Heart left ventricle (tissue), 16 donors: ENCODE measurements around the gene GAD2. TPM values are rescaled to one million over a fixed set of nuclear protein-coding genes. Genes with fewer than 3 reads are reported as not detected.

ENCODE experiments used
- ATAC-seq, 4 donors: fragments of 200-7000 bp; cut with Tn5 transposase; one replicate each; pipeline ENCODE4 v1.9.1; 2020 to 2022; ENCODE audit warnings: moderate library complexity in 4 of 4, mild to moderate bottlenecking in 3 of 4, moderate number of reproducible peaks in 1 of 4
- DNase-seq, 5 donors: peaks; one replicate each; pipeline ENCODE4 v3.0.0-alpha.2; 2020
- H3K27ac ChIP-seq, 12 donors: fragments of 200-600 bp; sonication (generic) in 4 of 12; one replicate each; pipeline versions ENCODE4 v1.5.0 to v1.8.0; 2016 to 2022; ENCODE audit warnings: mild to moderate bottlenecking in 2 of 12
- H3K27me3 ChIP-seq, 9 donors: fragments of 200-600 bp; sonication (generic) in 2 of 9; one replicate each; pipeline versions ENCODE4 v1.5.1 to v1.8.0; 2016 to 2022; ENCODE audit warnings: mild to moderate bottlenecking in 3 of 9
- H3K36me3 ChIP-seq, 9 donors: fragments of 200-600 bp; sonication (generic) in 2 of 9; one replicate each; pipeline versions ENCODE4 v1.5.0 to v1.8.0; 2018 to 2022; ENCODE audit warnings: mild to moderate bottlenecking in 2 of 9
- H3K4me1 ChIP-seq, 12 donors: fragments of 200-600 bp; sonication (generic) in 4 of 12; one replicate each; pipeline versions ENCODE4 v1.5.0 to v1.8.0; 2016 to 2022; ENCODE audit warnings: mild to moderate bottlenecking in 3 of 12
- H3K4me3 ChIP-seq, 12 donors: fragments of 200-600 bp; sonication (generic) in 4 of 12; one replicate each; pipeline versions ENCODE4 v1.5.0 to v1.8.0; 2017 to 2022; ENCODE audit warnings: mild to moderate bottlenecking in 9 of 12, moderate library complexity in 4 of 12
- H3K9me3 ChIP-seq, 12 donors: fragments of 200-600 bp; sonication (generic) in 4 of 12; one replicate each; pipeline versions ENCODE4 v1.5.0 to v1.8.0; 2016 to 2022; ENCODE audit warnings: mild to moderate bottlenecking in 1 of 12
- POLR2A ChIP-seq, 2 donors: fragments of 450-650 bp; IDR thresholded peaks; one replicate each; pipeline ENCODE4 v1.6.1; 2017; ENCODE audit warnings: antibody characterized with exemption in 2 of 2, mild to moderate bottlenecking in 2 of 2, moderate library complexity in 2 of 2
- WGBS, 4 donors: extraction: QIAGEN DNeasy Blood & Tissue Kit in 2 of 4; methylation state at CpG; one replicate each; pipeline versions ENCODE4 v1.1.5 to v1.1.7; 2013 to 2018; 5-methylcytosine and 5-hydroxymethylcytosine counted together
- intact Hi-C, 10 donors: fragments of 100-400 bp; cut with DNase I; formaldehyde crosslinking; loops; one replicate each; pipeline versions ENCODE4 v1.11.1 to v1.14.2; 2022
- polyA plus RNA-seq, 2 donors: library from polyadenylated mRNA; stranded (reverse); fragments of 200-250 nt; gene quantifications; one replicate each; pipeline ENCODE4 v1.2.3, GENCODE V29; 2013
- total RNA-seq, 9 donors: library from RNA; depleted of rRNA in 2 of 9; stranded (reverse); fragments of >200 nt in 2 of 9; fragmentation: NEBNext Ultra II Directional in 3 of 9; extraction: Animal tissue kit (Norgen Biotek cat#: 25700) in 3 of 9; gene quantifications; one replicate each; pipeline versions ENCODE4 v1.1.0 to v1.2.4, GENCODE V29; 2016 to 2023
- TF ChIP-seq, protein P1 (sequence below), 12 donors: fragments of 200-600 bp; sonication (generic) in 4 of 12; IDR thresholded peaks; one replicate each; pipeline versions ENCODE4 v1.5.0 to v1.8.0; 2018 to 2022; ENCODE audit warnings: antibody characterized with exemption in 12 of 12, mild to moderate bottlenecking in 5 of 12
- donor health status: ischemic (EF 13 %, LVEDD 7.1; RV severe dilation, severe dysfunction).
- donor health status: healthy with polysubstance abuse.
- donor health status: DM: no; HTN: yes; CAD: no.
- donor health status: DM: no; HTN: no; CAD: no.
- donor health status: ischemic (EF 25% LVEDD 6.9; RV normal size, moderate dysfunction).
- donor health status: ischemic (EF 25% LVEDD 5.7; RV mildly dilated, moderate dysfunction).
- donor health status: healthy.
- donor health status: DM: yes; HTN: yes; CAD: no.
- donor health status: ischemic (EF 35%, LVEDD 5.7; RV mildly dilated, moderate dysfunction).
- donor health status: nonischemic (EF 11% LVEDD 7.7; RV severe dilation, severe dysfunction).
- donor health status: DM: yes; HTN: yes; CAD: no.
- donor health status: PGD.
- donor health status: ischemic (EF 29% LVEDD 5.4; RV normal size, mild dysfunction).
- donor health status: nonischemic (EF 23%, LVEDD 6.1; RV moderate dilation, normal function).

Gene GAD2
- total and polyA plus RNA-seq, 11 donors = not detected

DNA sequence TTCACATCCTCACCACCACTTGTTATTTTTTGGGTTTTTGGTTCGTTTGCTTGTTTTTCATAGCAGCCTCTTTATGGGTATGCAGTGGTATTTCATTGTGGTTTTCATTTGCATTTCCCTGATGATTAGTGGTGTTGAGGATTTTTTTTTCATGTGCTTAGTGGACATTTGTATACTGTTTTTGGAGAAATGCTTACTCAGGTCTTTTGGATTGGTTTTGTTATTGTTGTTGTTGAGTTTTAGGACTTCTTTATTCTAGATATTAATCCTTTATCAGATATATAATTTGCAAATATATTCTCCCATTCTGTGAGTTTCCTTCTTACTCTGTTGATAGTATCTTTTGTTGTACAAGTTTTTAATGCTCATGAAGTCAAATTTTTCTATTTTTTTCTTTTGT is 42.8 kb downstream of the GAD2 start:
- ATAC-seq = no peak

DNA sequence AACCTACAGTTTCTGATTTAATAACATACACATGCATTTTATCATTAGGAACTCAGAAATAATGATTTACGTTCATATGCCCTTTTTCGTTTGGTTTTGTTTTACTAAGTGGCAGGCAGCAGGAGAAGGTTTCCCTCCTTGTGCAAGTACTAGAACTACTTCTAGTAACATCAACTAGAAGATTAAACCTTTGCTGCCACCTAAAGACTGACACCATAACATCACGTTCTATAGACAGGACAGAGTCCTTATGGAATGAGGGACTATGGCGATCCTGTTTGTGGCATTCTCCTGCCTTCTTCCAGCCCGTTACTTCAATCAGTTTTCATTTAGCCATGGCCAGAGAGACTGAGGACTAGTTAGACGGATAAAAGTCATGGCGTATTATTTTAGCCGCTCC is 53.2 kb downstream of the GAD2 start:
- no peaks in the 10 kb centered on the region for H3K9me3 ChIP-seq
- H3K4me3 ChIP-seq = no peak overlapping the region
- ATAC-seq (no peak), DNase-seq (no peak)
- no peak overlapping the region for H3K27ac ChIP-seq
- H3K4me1 ChIP-seq = no peaks in the 10 kb centered on the region
- no peak for TF ChIP-seq POLR2A (IDR thresholded peaks at IDR 0.05)
- TF ChIP-seq, protein P1, sequence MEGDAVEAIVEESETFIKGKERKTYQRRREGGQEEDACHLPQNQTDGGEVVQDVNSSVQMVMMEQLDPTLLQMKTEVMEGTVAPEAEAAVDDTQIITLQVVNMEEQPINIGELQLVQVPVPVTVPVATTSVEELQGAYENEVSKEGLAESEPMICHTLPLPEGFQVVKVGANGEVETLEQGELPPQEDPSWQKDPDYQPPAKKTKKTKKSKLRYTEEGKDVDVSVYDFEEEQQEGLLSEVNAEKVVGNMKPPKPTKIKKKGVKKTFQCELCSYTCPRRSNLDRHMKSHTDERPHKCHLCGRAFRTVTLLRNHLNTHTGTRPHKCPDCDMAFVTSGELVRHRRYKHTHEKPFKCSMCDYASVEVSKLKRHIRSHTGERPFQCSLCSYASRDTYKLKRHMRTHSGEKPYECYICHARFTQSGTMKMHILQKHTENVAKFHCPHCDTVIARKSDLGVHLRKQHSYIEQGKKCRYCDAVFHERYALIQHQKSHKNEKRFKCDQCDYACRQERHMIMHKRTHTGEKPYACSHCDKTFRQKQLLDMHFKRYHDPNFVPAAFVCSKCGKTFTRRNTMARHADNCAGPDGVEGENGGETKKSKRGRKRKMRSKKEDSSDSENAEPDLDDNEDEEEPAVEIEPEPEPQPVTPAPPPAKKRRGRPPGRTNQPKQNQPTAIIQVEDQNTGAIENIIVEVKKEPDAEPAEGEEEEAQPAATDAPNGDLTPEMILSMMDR (IDR thresholded peaks at IDR 0.05) = peak in 4 of 12 donors; percentile 13 to 28 (median 24)
- WGBS, 4 donors = 27 to 31% (median 28%) methylated on average over 8 of the region's 8 CpGs
- H3K27me3 ChIP-seq = peaks cover 0 to 19% (median 0%) of the 10 kb centered on the region in 9 donors
- intact Hi-C loops = loop anchor here in 5 of 10 donors (2.0 to 10.0 kb wide), 3 partner anchors 392 to 395 kb away; no protein-coding TSS in a partner anchor
- H3K36me3 ChIP-seq = no peaks in the 10 kb centered on the region

More for the DNA sequence above, 42.8 kb downstream of the GAD2 start:
- intact Hi-C loops = no loop called here
- WGBS, 4 donors = 39 to 53% (median 48%) methylated on average over 1 of the region's 1 CpG
- no peak for DNase-seq
- TF ChIP-seq, protein P1 (IDR thresholded peaks at IDR 0.05) = no peak
- no peak for TF ChIP-seq POLR2A (IDR thresholded peaks at IDR 0.05)
- Histone ChIP-seq H3K36me3 (no peaks in the 10 kb centered on the region), H3K27me3 (peaks cover 0 to 10% (median 0%) of the 10 kb centered on the region in 9 donors), H3K4me3 (no peak overlapping the region), H3K27ac (no peak overlapping the region), H3K9me3 (no peaks in the 10 kb centered on the region), H3K4me1 (no peaks in the 10 kb centered on the region)

DNA sequence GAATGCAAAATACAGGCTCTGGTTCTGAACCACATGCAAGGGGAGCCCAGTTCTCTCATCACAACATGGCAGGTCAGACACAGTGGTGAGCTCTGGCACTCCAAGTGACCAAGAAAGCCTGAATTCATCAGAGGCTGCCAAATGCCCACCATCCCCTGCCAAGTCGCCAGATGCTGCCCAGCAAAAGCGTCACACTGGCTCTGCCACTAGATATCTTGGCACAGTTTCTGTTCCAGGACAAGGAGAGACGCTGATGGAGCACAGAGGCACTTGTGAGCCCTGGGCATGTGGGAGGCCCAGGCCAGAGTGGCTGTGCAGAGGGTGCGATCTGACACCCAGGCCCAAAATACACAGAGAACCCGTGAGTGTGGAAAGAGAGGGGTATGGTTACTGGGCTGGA is 57.8 kb downstream of the GAD2 start:
- no peak overlapping the region for H3K4me3 ChIP-seq
- ATAC-seq (peak; percentile 71 to 90 (median 85)), DNase-seq (peak in 3 of 5 donors; percentile 15 to 52 (median 18))
- H3K9me3 ChIP-seq = no peaks in the 10 kb centered on the region
- peaks cover 0 to 10% (median 0%) of the 10 kb centered on the region in 9 donors for H3K27me3 ChIP-seq
- no peak overlapping the region for H3K27ac ChIP-seq
- H3K36me3 ChIP-seq = no peaks in the 10 kb centered on the region
- WGBS, 4 donors = 52 to 71% (median 63%) methylated on average over 5 of the region's 5 CpGs
- intact Hi-C loops = loop anchor here in 3 of 10 donors (5.0 to 10.0 kb wide), 2 partner anchors 397 to 400 kb away; no protein-coding TSS in a partner anchor
- TF ChIP-seq, protein P1 (IDR thresholded peaks at IDR 0.05) = no peak
- TF ChIP-seq POLR2A (IDR thresholded peaks at IDR 0.05) = no peak
- no peaks in the 10 kb centered on the region for H3K4me1 ChIP-seq

DNA sequence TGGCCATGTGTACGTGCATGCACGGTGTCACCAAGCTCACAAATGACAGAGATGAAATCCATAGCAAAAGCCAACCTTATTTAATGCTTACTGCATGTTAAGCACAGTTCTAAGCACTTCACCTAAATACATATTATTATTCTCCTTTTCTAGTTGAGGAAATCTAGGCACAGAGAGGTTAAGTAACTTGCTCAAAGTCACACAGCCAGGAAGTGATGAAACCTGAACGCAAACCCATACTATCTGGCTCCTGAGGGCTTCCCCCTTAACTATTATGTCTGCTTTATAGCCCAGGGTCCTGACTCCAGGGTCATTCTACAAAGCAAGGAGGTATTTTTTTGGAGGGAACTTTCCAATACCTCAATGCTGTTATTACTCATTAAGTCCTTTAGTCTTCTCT is 61.7 kb downstream of the GAD2 start:
- Histone ChIP-seq H3K4me1 (no peaks in the 10 kb centered on the region), H3K9me3 (no peaks in the 10 kb centered on the region), H3K36me3 (no peaks in the 10 kb centered on the region), H3K4me3 (no peak overlapping the region), H3K27me3 (peaks cover 0 to 5% (median 0%) of the 10 kb centered on the region in 9 donors), H3K27ac (no peak overlapping the region)
- ATAC-seq (no peak), DNase-seq (no peak)
- WGBS, 4 donors = 78 to 93% (median 80%) methylated on average over 3 of the region's 3 CpGs
- intact Hi-C loops = loop anchor here in 2 of 10 donors (10.0 kb wide), 1 partner anchor 403 kb away; no protein-coding TSS in a partner anchor
- TF ChIP-seq POLR2A (IDR thresholded peaks at IDR 0.05) = no peak

DNA sequence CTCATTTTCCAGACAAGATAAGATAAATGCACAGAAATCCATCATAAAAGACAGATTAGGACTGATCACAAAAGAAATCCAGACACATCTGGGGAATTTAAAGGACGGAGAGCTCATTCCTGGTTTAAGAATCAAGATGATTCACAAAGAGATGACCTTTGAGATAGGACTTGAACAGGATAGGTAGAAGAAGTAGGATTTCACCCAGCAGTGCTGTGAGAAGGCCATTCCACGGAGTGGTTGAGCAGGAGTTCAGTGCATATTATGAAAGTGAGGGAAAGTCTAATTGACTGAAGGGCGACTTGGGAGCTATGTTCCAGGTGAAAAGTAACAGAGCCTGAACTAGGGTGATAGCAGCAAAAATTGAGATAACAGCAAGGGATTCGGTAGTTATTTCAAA is 73.7 kb downstream of the GAD2 start:
- ATAC-seq = no peak

More for the DNA sequence above, 73.7 kb downstream of the GAD2 start:
- TF ChIP-seq, protein P1 (IDR thresholded peaks at IDR 0.05) = no peak
- no peak for TF ChIP-seq POLR2A (IDR thresholded peaks at IDR 0.05)
- no peak for DNase-seq
- no peak overlapping the region for H3K4me3 ChIP-seq
- 32 to 36% (median 34%) methylated on average over 4 of the region's 4 CpGs for WGBS, 4 donors
- H3K27ac ChIP-seq = no peak overlapping the region
- no peaks in the 10 kb centered on the region for H3K9me3 ChIP-seq
- H3K27me3 ChIP-seq = peaks cover 0 to 6% (median 0%) of the 10 kb centered on the region in 9 donors
- H3K4me1 ChIP-seq = no peaks in the 10 kb centered on the region
- intact Hi-C loops = no loop called here
- no peaks in the 10 kb centered on the region for H3K36me3 ChIP-seq
